HG02571 (cell line): ENCODE results near the gene HAUS1.

ENCODE experiments used
- ATAC-seq: cut with Tn5 transposase; IDR thresholded peaks from one replicate; pipeline ENCODE4 v1.9.1; 2021; ENCODE audit warnings: mild to moderate bottlenecking, moderate library complexity; ENCODE audit not compliant: unreplicated experiment

Gene HAUS1

GRCh38 chr18:46104128-46104911 lies at the start of gene HAUS1:
TSS of gene HAUS1 (plus strand) at chr18:46104385. CDS start at chr18:46104412, 27 bp downstream.
- peak; percentile 95 for ATAC-seq

- no peak for ATAC-seq
Observed at GRCh38 chr18:46054956-46055837, 49.0 kb upstream of the HAUS1 start.

GRCh38 chr18:46055838-46056230 lies 48.4 kb upstream of the HAUS1 start:
- no peak for ATAC-seq

- no peak for ATAC-seq
Observed at GRCh38 chr18:46060359-46060841, 43.8 kb upstream of the HAUS1 start.

GRCh38 chr18:46061387-46061786 lies 42.8 kb upstream of the HAUS1 start:
- no peak for ATAC-seq

- no peak for ATAC-seq
Observed at GRCh38 chr18:46061796-46062195, 42.4 kb upstream of the HAUS1 start.

- no peak for ATAC-seq
Observed at GRCh38 chr18:46062781-46063180, 41.4 kb upstream of the HAUS1 start.

- no peak for ATAC-seq
Observed at GRCh38 chr18:46067438-46068007, 36.7 kb upstream of the HAUS1 start.

- ATAC-seq = no peak
Observed at GRCh38 chr18:46068763-46069162, 35.4 kb upstream of the HAUS1 start.

- no peak for ATAC-seq
Observed at GRCh38 chr18:46069524-46069923, 34.7 kb upstream of the HAUS1 start.

- no peak for ATAC-seq
Observed at GRCh38 chr18:46070232-46070631, 34.0 kb upstream of the HAUS1 start.

GRCh38 chr18:46070815-46071652 lies 33.2 kb upstream of the HAUS1 start:
- ATAC-seq = peak; percentile 16

- ATAC-seq = peak; percentile 54
Observed at GRCh38 chr18:46071653-46072375, 32.4 kb upstream of the HAUS1 start, which contains the start of gene PSTPIP2. TSS of gene PSTPIP2 (minus strand) at chr18:46072260. CDS start at chr18:46072188, 72 bp downstream.

- ATAC-seq = no peak
Observed at GRCh38 chr18:46072376-46072867, 31.8 kb upstream of the HAUS1 start.

- no peak for ATAC-seq
Observed at GRCh38 chr18:46072959-46073358, 31.2 kb upstream of the HAUS1 start.

GRCh38 chr18:46073474-46074331 lies 30.5 kb upstream of the HAUS1 start:
- no peak for ATAC-seq

- no peak for ATAC-seq
Observed at GRCh38 chr18:46079336-46079735, 24.8 kb upstream of the HAUS1 start.

- no peak for ATAC-seq
Observed at GRCh38 chr18:46080156-46080555, 24.0 kb upstream of the HAUS1 start.

- ATAC-seq = no peak
Observed at GRCh38 chr18:46084431-46084830, 19.8 kb upstream of the HAUS1 start.
